ENCODE results near the gene CUL2. TPM values are rescaled to one million over a fixed set of nuclear protein-coding genes. Genes with fewer than 3 reads are reported as not detected.
"Not testable (repeated sequence)": the region's sequence is repeated elsewhere in the genome, so short reads cannot be mapped to it uniquely, and the experiment has no call there.

Gene CUL2
- total and polyA plus RNA-seq, 2 of the 4 experiments (the other 2 are of a cell fraction) = 18.9 to 36.6 TPM

DNA sequence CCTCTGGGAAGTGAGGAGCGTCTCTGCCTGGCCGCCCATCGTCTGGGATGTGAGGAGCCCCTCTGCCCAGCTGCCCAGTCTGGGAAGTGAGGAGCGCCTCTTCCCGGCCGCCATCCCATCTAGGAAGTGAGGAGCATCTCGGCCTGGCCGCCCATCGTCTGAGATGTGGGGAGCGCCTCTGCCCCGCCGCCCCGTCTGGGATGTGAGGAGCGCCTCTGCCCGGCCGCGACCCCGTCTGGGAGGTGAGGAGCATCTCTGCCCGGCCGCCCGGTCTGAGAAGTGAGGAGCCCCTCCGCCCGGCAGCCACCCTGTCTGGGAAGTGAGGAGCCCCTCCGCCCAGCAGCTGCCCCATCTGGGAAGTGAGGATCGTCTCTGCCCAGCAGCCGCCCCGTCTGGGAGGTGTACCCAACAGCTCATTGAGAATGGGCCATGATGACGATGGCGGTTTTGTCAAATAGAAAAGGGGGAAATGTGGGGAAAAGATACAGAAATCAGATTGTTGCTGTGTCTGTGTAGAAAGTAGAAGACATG is 113.7 kb downstream of the CUL2 start:
- H3K18ac ChIP-seq (ENCODE audit: low read depth, low read length); H3K23ac ChIP-seq (ENCODE audit: low read depth, low read length); H3K27ac ChIP-seq (ENCODE audit: insufficient read depth, low read length); H3K36me3 ChIP-seq (ENCODE audit: control insufficient read depth, insufficient read depth, low read length); in situ Hi-C loops (cut with MboI; ENCODE audit: low sequenced_read_pairs); H4K91ac ChIP-seq (ENCODE audit: insufficient read depth, low read depth, low read length); dilution Hi-C loops (cut with HindIII; ENCODE audit: low sequenced_read_pairs, unreplicated experiment); H2BK5ac ChIP-seq (ENCODE audit: low read depth, low read length, poor library complexity, severe bottlenecking); H3K9ac ChIP-seq (ENCODE audit: low read depth, low read length); H4K5ac ChIP-seq (ENCODE audit: low read depth, low read length); H3K4ac ChIP-seq (ENCODE audit: low read depth, low read length); CTCF ChIA-PET; intact Hi-C loops (cut with micrococcal nuclease); H3K4me2 ChIP-seq (ENCODE audit: low read depth, low read length); ATAC-seq (ENCODE audit: low read depth); H2AK5ac ChIP-seq (ENCODE audit: low read depth, low read length); H4K20me1 ChIP-seq (ENCODE audit: insufficient read depth, low read length); H3K9me1 ChIP-seq (ENCODE audit: insufficient read depth, low read length); H2AK9ac ChIP-seq (replicated peaks; ENCODE audit: low read depth, low read length, poor library complexity); H2BK20ac ChIP-seq (ENCODE audit: low read depth, low read length); H3K56ac ChIP-seq (ENCODE audit: extremely low read depth, insufficient read depth, low read length); H3K4me1 ChIP-seq (ENCODE audit: control insufficient read depth, insufficient read depth, low read length); H3K14ac ChIP-seq (replicated peaks; ENCODE audit: low read depth, low read length); H3K79me1 ChIP-seq (ENCODE audit: low read depth in 1 of 2, low read length in 2 of 2); H2AFZ ChIP-seq (replicated peaks; ENCODE audit: low read length, poor library complexity); H4K8ac ChIP-seq (ENCODE audit: low read depth in 2 of 2, low read length in 2 of 2); DNase-seq; H3K9me3 ChIP-seq (ENCODE audit: control insufficient read depth, insufficient read depth, low read length); H2BK120ac ChIP-seq (ENCODE audit: low read depth, low read length); BruUV-seq (replicated peaks); H3K4me3 ChIP-seq (ENCODE audit: insufficient read depth, low read depth, low read length); H2BK15ac ChIP-seq (ENCODE audit: low read depth, low read length); POLR2A ChIA-PET (ENCODE audit: unreplicated experiment): not testable (repeated sequence)
- peaks cover 24% of the 10 kb centered on the region for H3K27me3 ChIP-seq (ENCODE audit: control insufficient read depth, insufficient read depth, low read length)
- WGBS, 2 experiments (ENCODE audit: extremely low coverage in 2 of 2, insufficient read length in 1 of 2) = 90% methylated on average over 12 of the region's 29 CpGs; no CpG with 5 or more reads in 1 of the 2 experiments

All from IMR-90 (cell line).